HG02943 (cell line): ENCODE measurements around the gene ADIRF.
"Not testable (repeated sequence)": the region's sequence is repeated elsewhere in the genome, so short reads cannot be mapped to it uniquely, and the experiment has no call there.

Source experiments
- ATAC-seq: cut with Tn5 transposase; IDR thresholded peaks from one replicate; pipeline ENCODE4 v1.9.1; 2021; ENCODE audit warnings: mild to moderate bottlenecking, low read depth, moderate library complexity; ENCODE audit not compliant: unreplicated experiment

Gene ADIRF

GRCh38 chr10:86945361-86946212 is 22.7 kb upstream of the ADIRF start:
- no peak for ATAC-seq

- no peak for ATAC-seq
Measured at GRCh38 chr10:86946213-86947155, 21.8 kb upstream of the ADIRF start.

GRCh38 chr10:86947806-86948205 is 20.5 kb upstream of the ADIRF start:
- not testable (repeated sequence) for ATAC-seq

GRCh38 chr10:86950349-86950748 is 17.9 kb upstream of the ADIRF start:
- ATAC-seq, result no peak

- no peak for ATAC-seq
Measured at GRCh38 chr10:86951184-86951761, 17.0 kb upstream of the ADIRF start.

GRCh38 chr10:86952106-86952505 is 16.2 kb upstream of the ADIRF start:
- ATAC-seq, result no peak

GRCh38 chr10:86952697-86953096 is 15.6 kb upstream of the ADIRF start:
- ATAC-seq, result not testable (repeated sequence)

GRCh38 chr10:86953747-86954680 is 14.3 kb upstream of the ADIRF start:
- no peak for ATAC-seq

GRCh38 chr10:86954681-86955500 is 13.4 kb upstream of the ADIRF start:
- ATAC-seq, result no peak

GRCh38 chr10:86955501-86956194 is 12.6 kb upstream of the ADIRF start:
- no peak for ATAC-seq

GRCh38 chr10:86956195-86956847 is 12.0 kb upstream of the ADIRF start:
- no peak for ATAC-seq

GRCh38 chr10:86956848-86957448 is 11.3 kb upstream of the ADIRF start:
- no peak for ATAC-seq

GRCh38 chr10:86957471-86958115 is 10.7 kb upstream of the ADIRF start, which contains the start of gene MMRN2:
Gene MMRN2 (minus strand): TSS chr10:86957615. CDS start chr10:86957541, 74 bp downstream.
- no peak for ATAC-seq

GRCh38 chr10:86958116-86958900 is 10.0 kb upstream of the ADIRF start, which contains the start of gene SNCG:
Gene SNCG (plus strand): TSS chr10:86958599. CDS start chr10:86958698, 99 bp downstream.
- no peak for ATAC-seq

GRCh38 chr10:86958901-86959736 is 9.2 kb upstream of the ADIRF start:
- no peak for ATAC-seq
